IMR-90 (cell line): ENCODE results near the gene CITED4. TPM values are rescaled to one million over a fixed set of nuclear protein-coding genes. Genes with fewer than 3 reads are reported as not detected.

Source experiments
- ATAC-seq: fragments of 200-7000 bp; cut with Tn5 transposase; 2 replicates; pipeline ENCODE4 v1.9.1; 2020; ENCODE audit warnings: low read depth, mild to moderate bottlenecking, moderate library complexity
- Bru-seq: library from RNA; stranded (reverse); fragments of 400-500 nt; gene quantifications from one replicate; lab custom pipeline; 2021; lab: Mats Ljungman, UMichigan
- BruChase-seq, 2 experiments: library from RNA; stranded (reverse); fragments of 400-500 nt; gene quantifications; one replicate each; lab custom pipeline; 2021; lab: Mats Ljungman, UMichigan
- BruUV-seq: library from RNA; stranded (reverse); fragments of 400-500 nt; replicated peaks from 2 replicates; lab custom pipeline; 2021; lab: Mats Ljungman, UMichigan
- CTCF ChIA-PET: fragments of 300-600 bp; formaldehyde crosslinking; extraction: SDS; loops from one replicate; lab custom pipeline; 2021; ENCODE audit warnings: antibody characterized with exemption; lab: Yijun Ruan, JAX
- POLR2A ChIA-PET: fragments of 300-600 bp; sonication (Branson Sonifier 250); formaldehyde crosslinking; loops from one replicate; lab custom pipeline; 2022; ENCODE audit warnings: antibody characterized with exemption; ENCODE audit not compliant: unreplicated experiment; lab: Charles Lee
- DNase-seq: peaks from one replicate; pipeline ENCODE4 v3.0.0; 2013
- H2AFZ ChIP-seq: replicated peaks from 2 replicates; pipeline ENCODE3; 2013; ENCODE audit warnings: low read length, mild to moderate bottlenecking; ENCODE audit not compliant: poor library complexity
- H2AK5ac ChIP-seq: 2 replicates; pipeline ENCODE4 v1.6.1; 2013; ENCODE audit warnings: low read depth, low read length, inconsistent platforms
- H2AK9ac ChIP-seq: replicated peaks from 2 replicates; pipeline ENCODE3; 2013; ENCODE audit warnings: mild to moderate bottlenecking, low read depth, low read length, moderate library complexity; ENCODE audit not compliant: poor library complexity
- H2BK120ac ChIP-seq: 2 replicates; pipeline ENCODE4 v1.6.1; 2013; ENCODE audit warnings: low read depth, low read length, inconsistent platforms
- H2BK15ac ChIP-seq: 3 replicates; pipeline ENCODE4 v1.6.1; 2013; ENCODE audit warnings: low read depth, low read length, inconsistent platforms
- H2BK20ac ChIP-seq: 2 replicates; pipeline ENCODE4 v1.6.1; 2013; ENCODE audit warnings: low read depth, mild to moderate bottlenecking, inconsistent platforms, low read length, moderate library complexity
- H2BK5ac ChIP-seq: 2 replicates; pipeline ENCODE4 v1.6.1; 2013; ENCODE audit warnings: mild to moderate bottlenecking, low read depth, low read length, inconsistent platforms; ENCODE audit not compliant: poor library complexity, severe bottlenecking
- H3K14ac ChIP-seq: replicated peaks from 2 replicates; pipeline ENCODE4 v1.6.1; 2013; ENCODE audit warnings: low read depth, low read length, inconsistent platforms
- H3K18ac ChIP-seq: 2 replicates; pipeline ENCODE4 v1.6.1; 2013; ENCODE audit warnings: low read depth, low read length, control low read depth
- H3K23ac ChIP-seq: 2 replicates; pipeline ENCODE4 v1.6.1; 2013; ENCODE audit warnings: low read depth, low read length, inconsistent platforms
- H3K27ac ChIP-seq: 2 replicates; pipeline ENCODE4 v1.5.1; 2013; ENCODE audit warnings: mild to moderate bottlenecking, control low read depth, low read length; ENCODE audit not compliant: insufficient read depth
- H3K27me3 ChIP-seq: 2 replicates; pipeline ENCODE4 v1.6.1; 2013; ENCODE audit warnings: low read length; ENCODE audit not compliant: control insufficient read depth, insufficient read depth
- H3K36me3 ChIP-seq: 2 replicates; pipeline ENCODE4 v1.6.1; 2013; ENCODE audit warnings: low read length, mixed read lengths; ENCODE audit not compliant: control insufficient read depth, insufficient read depth
- H3K4ac ChIP-seq: 2 replicates; pipeline ENCODE4 v1.6.1; 2013; ENCODE audit warnings: low read depth, low read length, inconsistent platforms
- H3K4me1 ChIP-seq: 2 replicates; pipeline ENCODE4 v1.6.1; 2013; ENCODE audit warnings: low read length, mixed read lengths; ENCODE audit not compliant: control insufficient read depth, insufficient read depth
- H3K4me2 ChIP-seq: 2 replicates; pipeline ENCODE4 v1.6.1; 2013; ENCODE audit warnings: low read depth, mild to moderate bottlenecking, control low read depth, low read length, moderate library complexity
- H3K4me3 ChIP-seq: 2 replicates; pipeline ENCODE4 v1.5.1; 2013; ENCODE audit warnings: low read depth, mild to moderate bottlenecking, control low read depth, low read length, moderate library complexity; ENCODE audit not compliant: insufficient read depth
- H3K56ac ChIP-seq: 2 replicates; pipeline ENCODE4 v1.6.1; 2013; ENCODE audit warnings: low read length, inconsistent platforms; ENCODE audit not compliant: insufficient read depth; ENCODE audit errors: extremely low read depth
- H3K79me1 ChIP-seq, 2 experiments: 2 replicates each; pipeline ENCODE4 v1.6.1; 2013; ENCODE audit warnings: low read length in 2 of 2, inconsistent platforms in 1 of 2, low read depth in 1 of 2
- H3K9ac ChIP-seq: 2 replicates; pipeline ENCODE4 v1.6.1; 2013; ENCODE audit warnings: low read depth, low read length, control low read depth
- H3K9me1 ChIP-seq: 2 replicates; pipeline ENCODE4 v1.6.1; 2013; ENCODE audit warnings: low read length, inconsistent platforms; ENCODE audit not compliant: insufficient read depth
- H3K9me3 ChIP-seq: 2 replicates; pipeline ENCODE4 v1.6.1; 2013; ENCODE audit warnings: low read length; ENCODE audit not compliant: control insufficient read depth, insufficient read depth
- H4K20me1 ChIP-seq: 2 replicates; pipeline ENCODE4 v1.6.1; 2013; ENCODE audit warnings: low read length, inconsistent platforms; ENCODE audit not compliant: insufficient read depth
- H4K5ac ChIP-seq: 2 replicates; pipeline ENCODE4 v1.6.1; 2013; ENCODE audit warnings: mild to moderate bottlenecking, low read depth, low read length, control low read depth
- H4K8ac ChIP-seq, 2 experiments: 2 replicates each; pipeline ENCODE4 v1.6.1; 2013; ENCODE audit warnings: low read depth in 2 of 2, low read length in 2 of 2, control low read depth in 1 of 2, inconsistent platforms in 1 of 2
- H4K91ac ChIP-seq: 2 replicates; pipeline ENCODE4 v1.6.1; 2013; ENCODE audit warnings: low read depth, low read length, inconsistent platforms; ENCODE audit not compliant: insufficient read depth
- CTCF ChIP-seq: conservative IDR thresholded peaks from 2 replicates; pipeline ENCODE4 v1.5.1; 2012; ENCODE audit warnings: mild to moderate bottlenecking, low read depth, low read length, improper control_type of control experiment
- MAZ ChIP-seq: IDR thresholded peaks from 2 replicates; pipeline ENCODE4 v1.6.1; 2012; ENCODE audit warnings: low read depth, mild to moderate bottlenecking, low read length, improper control_type of control experiment, moderate library complexity, borderline replicate concordance
- POLR2A ChIP-seq: IDR thresholded peaks from 2 replicates; pipeline ENCODE4 v1.6.1; 2012; ENCODE audit warnings: mild to moderate bottlenecking, low read depth, low read length
- RAD21 ChIP-seq: IDR thresholded peaks from 2 replicates; pipeline ENCODE4 v1.6.1; 2012; ENCODE audit warnings: low read length, improper control_type of control experiment
- RFX5 ChIP-seq: IDR thresholded peaks from 2 replicates; pipeline ENCODE4 v1.8.0; 2012; ENCODE audit warnings: low read depth, mild to moderate bottlenecking, low read length, moderate library complexity
- WGBS, 2 experiments: methylation state at CpG; one replicate each; pipeline versions ENCODE4 v1.1.5 to v1.1.7; 2013; ENCODE audit warnings: missing lambda C conversion rate in 2 of 2; ENCODE audit not compliant: insufficient read length in 1 of 2; ENCODE audit errors: extremely low coverage in 2 of 2; 5-methylcytosine and 5-hydroxymethylcytosine counted together
- dilution Hi-C: fragments of 300-500 bp; cut with HindIII; formaldehyde crosslinking; loops from one replicate; pipeline ENCODE4 v1.14.3; 2018; ENCODE audit warnings: low sequenced_read_pairs; ENCODE audit not compliant: unreplicated experiment
- in situ Hi-C: fragments of 300-500 bp; cut with MboI; formaldehyde crosslinking; loops from 3 replicates; pipeline ENCODE4 v1.14.3; 2019; ENCODE audit warnings: low sequenced_read_pairs, inconsistent platforms, mixed read lengths
- intact Hi-C: fragments of 100-400 bp; cut with micrococcal nuclease; formaldehyde crosslinking; loops from 2 replicates; pipeline ENCODE4 v1.10.0; 2022
- long read RNA-seq: library from polyadenylated mRNA; unstranded; transcript quantifications from one replicate; pipeline ENCODE4 v2.0.0, GENCODE V29; 2021; ENCODE audit not compliant: unreplicated experiment
- polyA plus RNA-seq, 3 experiments: library from polyadenylated mRNA; depleted of rRNA; stranded (reverse); fragments of >200 nt; gene quantifications; 2 replicates each; pipeline ENCODE4 v1.2.3, GENCODE V29; 2012; ENCODE audit warnings: low replicate concordance in 1 of 3
- total RNA-seq: library from RNA; depleted of rRNA; stranded (reverse); fragments of >200 nt; gene quantifications from 2 replicates; pipeline ENCODE4 v1.2.3, GENCODE V29; 2012; rRNA removed

CITED4 gene
- total RNA-seq (under 0.01 and 0.28 TPM in 2 replicates), polyA plus RNA-seq (2012; rRNA removed) (1.6 and 2.2 TPM in 2 replicates), Bru-seq, nascent RNA (percentile 28 among the genes with signal in this experiment), BruChase-seq, experiment 1, labeled RNA remaining after a 6-hour chase (percentile 28 among the genes with signal in this experiment), BruChase-seq, experiment 2, labeled RNA remaining after a 2-hour chase (percentile 32 among the genes with signal in this experiment)
- 1.7 and 7.4 TPM in 2 replicates for polyA plus RNA-seq (2012; cell fraction: cytosol; rRNA removed)
- polyA plus RNA-seq (2012; cell fraction: nucleus; rRNA removed; ENCODE audit: low replicate concordance) = 1.2 and 3.1 TPM in 2 replicates
- long read RNA-seq, transcript CITED4-201 (1 exons, 1,316 nt) = major isoform, 11 of 11 reads
- long read RNA-seq, partial matches to known transcripts = 0 of 11 reads
- long read RNA-seq, other reads (novel, unspliced or antisense) = 0 of 11 reads

GRCh38 chr1:40862008-40862863 lies at the start of gene CITED4:
CITED4 (minus strand) TSS chr1:40862363; CDS start chr1:40862127, 236 bp downstream.
- no peak within 1 kb of the TSS for H3K18ac ChIP-seq
- dilution Hi-C loops = no loop called here
- H3K4me2 ChIP-seq = peak within 1 kb of the TSS; percentile 75
- no peak within 1 kb of the TSS for H4K91ac ChIP-seq
- H2AK9ac ChIP-seq = peak within 1 kb of the TSS; percentile 86
- ChIA-PET CTCF (interaction anchor here (0.7 to 4.8 kb wide), 7 partner anchors 15 to 91 kb away, joined by 3 to 19 read pairs (median 4); no protein-coding TSS in a partner anchor), POLR2A (interaction anchor here (0.6 to 0.8 kb wide), 2 partner anchors 81 to 133 kb away, joined by 3 to 4 read pairs; no protein-coding TSS in a partner anchor)
- H4K8ac ChIP-seq = peak within 1 kb of the TSS; percentile 3 to 71; a peak in 1 of 4 replicates
- H3K14ac ChIP-seq = peak within 1 kb of the TSS; percentile 65; the same call in 1 of the 2 replicates
- in situ Hi-C loops = no loop called here
- 4% methylated on average over 32 of the region's 75 CpGs; no CpG with 5 or more reads in 1 of the 2 experiments for WGBS, 2 experiments
- peak within 1 kb of the TSS; percentile 92 for H2AFZ ChIP-seq
- intact Hi-C loops = no loop called here
- no peak within 1 kb of the TSS; the same call in 1 of the 2 replicates for H3K27ac ChIP-seq
- H3K9ac ChIP-seq = no peak within 1 kb of the TSS
- H4K20me1 ChIP-seq = no peaks in the 10 kb centered on the region
- peak within 1 kb of the TSS; percentile 59; the same call in 1 of the 2 replicates for H3K23ac ChIP-seq
- peaks cover 6% of the 10 kb centered on the region for H3K9me1 ChIP-seq
- 0 out of 3 replicates have a peak within 1 kb of the TSS, but pooled peaks have one; percentile 47 for H2BK15ac ChIP-seq
- H3K4ac ChIP-seq = peak within 1 kb of the TSS; percentile 39; the same call in 1 of the 2 replicates
- H3K56ac ChIP-seq = no peak within 1 kb of the TSS
- peak; percentile 62; the same call in 1 of the 2 replicates for TF ChIP-seq POLR2A
- no peak for TF ChIP-seq MAZ
- TF ChIP-seq CTCF = peak; percentile 29; the same call in 1 of the 2 replicates
- TF ChIP-seq RAD21 = peak; percentile 36; the same call in 1 of the 2 replicates
- no peak for TF ChIP-seq RFX5
- peak within 1 kb of the TSS; percentile 8; the same call in 1 of the 2 replicates for H2BK20ac ChIP-seq
- no peak within 1 kb of the TSS for H4K5ac ChIP-seq
- no peaks in the 10 kb centered on the region for H3K9me3 ChIP-seq
- H3K36me3 ChIP-seq = no peaks in the 10 kb centered on the region
- H3K79me1 ChIP-seq = no peaks in the 10 kb centered on the region
- H3K27me3 ChIP-seq = peaks cover 18% of the 10 kb centered on the region; the same call in 1 of the 2 replicates
- peak; percentile 98 for ATAC-seq
- no TSS peak for BruUV-seq
- DNase-seq = peak; percentile 83
- H2BK5ac ChIP-seq = no peak within 1 kb of the TSS
- no peak within 1 kb of the TSS for H2AK5ac ChIP-seq
- peaks cover 10% of the 10 kb centered on the region for H3K4me1 ChIP-seq
- H2BK120ac ChIP-seq = 0 out of 2 replicates have a peak within 1 kb of the TSS, but pooled peaks have one; percentile 0
- H3K4me3 ChIP-seq = peak within 1 kb of the TSS; percentile 76
